Endothelial cell of umbilical vein (primary cell): Measurements from ENCODE around the gene LRRK1. TPM values are rescaled to one million over a fixed set of nuclear protein-coding genes. Genes with fewer than 3 reads are reported as not detected.

Source experiments
- BruUV-seq: library from RNA; stranded (reverse); fragments of 400-500 nt; replicated peaks from 2 replicates; lab custom pipeline; 2021; lab: Mats Ljungman, UMichigan
- CTCF ChIA-PET: fragments of 300-600, 350-600 bp; sonication (Branson Sonifier 250); formaldehyde crosslinking; loops from one replicate; lab custom pipeline; 2021; ENCODE audit warnings: antibody characterized with exemption, inconsistent platforms; lab: Charles Lee
- POLR2A ChIA-PET: fragments of 300-600, 350-600 bp; sonication (Branson Sonifier 250); formaldehyde crosslinking; loops from one replicate; lab custom pipeline; 2021; ENCODE audit warnings: antibody characterized with exemption, inconsistent platforms; lab: Charles Lee
- DNase-seq: peaks from one replicate; pipeline ENCODE4 v3.0.0-alpha.2; 2011; ENCODE audit warnings: low read depth, low spot score
- FAIRE-seq: peaks from 2 replicates; lab custom pipeline; 2011; peaks lifted over from hg19 to GRCh38; lab: Jason Lieb, UNC
- H2AFZ ChIP-seq: 2 replicates; pipeline ENCODE4 v1.6.0; 2012; ENCODE audit warnings: low read depth, low read length, control low read depth, inconsistent platforms
- H3K27ac ChIP-seq: 2 replicates; pipeline ENCODE4 v1.5.1; 2011; ENCODE audit warnings: low read depth, mild to moderate bottlenecking, control low read depth, low read length, moderate library complexity; ENCODE audit not compliant: insufficient read depth
- H3K27me3 ChIP-seq, 2 experiments: 2 replicates each; pipeline versions ENCODE4 v1.6.0 to v1.6.1; 2011; ENCODE audit warnings: low read length in 2 of 2, mixed read lengths in 1 of 2; ENCODE audit not compliant: control insufficient read depth in 2 of 2, insufficient read depth in 2 of 2
- H3K36me3 ChIP-seq, 2 experiments: 2 replicates in 1 of 2; 3 replicates in 1 of 2; pipeline ENCODE4 v1.5.1; 2011; ENCODE audit warnings: low read length in 2 of 2, mild to moderate bottlenecking in 1 of 2, moderate library complexity in 1 of 2; ENCODE audit not compliant: control insufficient read depth in 2 of 2, insufficient read depth in 2 of 2; ENCODE audit errors: extremely low read depth in 1 of 2
- H3K4me1 ChIP-seq: 3 replicates; pipeline ENCODE4 v1.5.1; 2011; ENCODE audit warnings: mild to moderate bottlenecking, low read length; ENCODE audit not compliant: control insufficient read depth, insufficient read depth; ENCODE audit errors: extremely low read depth
- H3K4me2 ChIP-seq: 2 replicates; pipeline ENCODE4 v1.6.1; 2011; ENCODE audit warnings: low read length, control low read depth, mixed read lengths; ENCODE audit not compliant: insufficient read depth
- H3K4me3 ChIP-seq, 3 experiments: fragments of 200-600 bp in 1 of 3; sonication (generic), shearing (Covaris generic) in 1 of 3; replicated peaks in 1 of 3; 2 replicates each; pipeline ENCODE4 v1.5.1; 2011 to 2016; ENCODE audit warnings: control low read depth in 3 of 3, low read length in 3 of 3, mild to moderate bottlenecking in 2 of 3, inconsistent platforms in 1 of 3, low read depth in 1 of 3, moderate library complexity in 1 of 3; ENCODE audit not compliant: insufficient read depth in 1 of 3
- H3K79me2 ChIP-seq: 2 replicates; pipeline ENCODE4 v1.6.0; 2012; ENCODE audit warnings: low read length, inconsistent platforms; ENCODE audit not compliant: control insufficient read depth, insufficient read depth
- H3K9ac ChIP-seq: replicated peaks from 2 replicates; pipeline ENCODE3; 2011; ENCODE audit warnings: low read length, control low read depth; ENCODE audit not compliant: insufficient read depth; ENCODE audit errors: extremely low read depth
- H3K9me1 ChIP-seq: replicated peaks from 3 replicates; pipeline ENCODE4 v1.6.0; 2011; ENCODE audit warnings: mild to moderate bottlenecking, low read length; ENCODE audit not compliant: control insufficient read depth, insufficient read depth; ENCODE audit errors: extremely low read depth
- H3K9me3 ChIP-seq: replicated peaks from 2 replicates; pipeline ENCODE4 v1.5.1; 2012; ENCODE audit warnings: low read length, inconsistent platforms; ENCODE audit not compliant: control insufficient read depth, insufficient read depth
- H4K20me1 ChIP-seq: replicated peaks from 2 replicates; pipeline ENCODE3; 2011; ENCODE audit warnings: mild to moderate bottlenecking, low read length; ENCODE audit not compliant: control insufficient read depth, insufficient read depth; ENCODE audit errors: extremely low read depth
- EZH2 ChIP-seq: IDR thresholded peaks from 2 replicates; pipeline ENCODE4 v1.6.1; 2012; ENCODE audit warnings: borderline replicate concordance, low read depth, mild to moderate bottlenecking, moderate library complexity, low read length, inconsistent platforms; ENCODE audit not compliant: severe bottlenecking
- FOS ChIP-seq: IDR thresholded peaks from 2 replicates; pipeline ENCODE4 v1.6.1; 2011; ENCODE audit warnings: mild to moderate bottlenecking, low read length, moderate library complexity, borderline replicate concordance; ENCODE audit not compliant: insufficient read depth
- GATA2 ChIP-seq: IDR thresholded peaks from 2 replicates; pipeline ENCODE4 v1.7.0; 2011; ENCODE audit warnings: low read depth, mild to moderate bottlenecking, moderate library complexity, mixed read lengths, low read length; ENCODE audit not compliant: insufficient read length, insufficient read depth
- JUN ChIP-seq: IDR thresholded peaks from 2 replicates; pipeline ENCODE4 v1.6.1; 2011; ENCODE audit warnings: borderline replicate concordance, low read depth; ENCODE audit not compliant: insufficient read length, insufficient read depth
- MYC ChIP-seq: IDR thresholded peaks from one replicate; pipeline ENCODE4 v1.6.1; 2011; ENCODE audit warnings: mild to moderate bottlenecking, low read depth, low read length
- POLR2A ChIP-seq: IDR thresholded peaks from 2 replicates; pipeline ENCODE4 v1.6.1; 2012; ENCODE audit warnings: low read depth, mild to moderate bottlenecking, control low read depth, low read length
- POLR2AphosphoS5 ChIP-seq: IDR thresholded peaks from 2 replicates; pipeline ENCODE4 v1.6.1; 2012; ENCODE audit warnings: low read depth, mild to moderate bottlenecking, control low read depth, low read length, moderate library complexity; ENCODE audit not compliant: insufficient read depth
- dilution Hi-C: fragments of 300-500 bp; cut with MboI; formaldehyde crosslinking; loops from one replicate; pipeline ENCODE4 v1.15.0; 2019; ENCODE audit warnings: low sequenced_read_pairs; ENCODE audit not compliant: extremely low pct_ligation_motif_present
- intact Hi-C: fragments of 100-400 bp; cut with micrococcal nuclease; formaldehyde crosslinking; loops from one replicate; pipeline ENCODE4 v1.10.0; 2022
- polyA plus RNA-seq, 4 experiments: library from polyadenylated mRNA; depleted of rRNA in 3 of 4; stranded (reverse) in 3 of 4; unstranded in 1 of 4; fragments of >200 nt; gene quantifications; 2 replicates each; pipeline versions ENCODE4 v1.2.1 to v1.2.3, GENCODE V29; 2011 to 2012; ENCODE audit warnings: missing spikeins in 1 of 4
- total RNA-seq: library from RNA; stranded (reverse); gene quantifications from 2 replicates; pipeline ENCODE4 v1.2.3, GENCODE V29; 2021
- TF ChIP-seq, protein P1 (sequence below): IDR thresholded peaks from 2 replicates; pipeline ENCODE4 v1.6.1; 2011; ENCODE audit not compliant: insufficient read depth, insufficient read length
- TF ChIP-seq, protein P2 (sequence below), 2 donors: IDR thresholded peaks; 1 replicate in 1 of 2; 2 replicates in 1 of 2; pipeline ENCODE4 v1.5.1; 2011; ENCODE audit warnings: low read length in 2 of 2, mild to moderate bottlenecking in 2 of 2, moderate library complexity in 2 of 2, control low read depth in 1 of 2, inconsistent platforms in 1 of 2, low read depth in 1 of 2; ENCODE audit not compliant: insufficient read depth in 1 of 2; ENCODE audit errors: extremely low read depth in 1 of 2

Gene LRRK1
- total and polyA plus RNA-seq, 2 donors (not counting 3 experiments of a cell fraction or from before 2014, with no cell fraction given) = 11.0 to 22.1 TPM

DNA sequence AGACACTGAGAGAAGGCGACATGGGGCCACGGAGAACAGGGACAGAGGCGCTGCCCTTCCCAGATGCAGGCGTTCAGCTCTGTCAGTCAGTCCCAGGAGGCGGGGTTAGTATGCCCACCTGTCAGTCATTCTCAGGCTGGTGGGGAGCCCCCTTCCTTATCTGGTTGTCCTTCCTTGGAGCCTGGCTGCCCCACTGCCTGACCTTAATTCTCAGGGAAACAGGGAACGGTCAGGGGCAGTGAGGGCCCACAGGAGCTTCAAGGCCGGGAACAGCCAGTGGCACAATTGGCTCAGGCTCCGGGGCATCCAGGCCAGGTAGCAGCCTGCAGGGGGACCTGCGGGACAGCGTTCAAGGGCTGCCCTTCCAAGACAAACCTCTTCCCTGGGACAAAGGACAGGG, 199.5 kb downstream of the LRRK1 start:
- H3K9me3 ChIP-seq = no peaks in the 10 kb centered on the region
- H3K4me3 ChIP-seq = no peak overlapping the region
- no peaks in the 10 kb centered on the region for H3K79me2 ChIP-seq
- FAIRE-seq (no peak), DNase-seq (no peak)
- BruUV-seq = no TSS peak
- no peaks in the 10 kb centered on the region for H3K27me3 ChIP-seq
- no peak overlapping the region for H3K9ac ChIP-seq
- TF ChIP-seq, protein P1, sequence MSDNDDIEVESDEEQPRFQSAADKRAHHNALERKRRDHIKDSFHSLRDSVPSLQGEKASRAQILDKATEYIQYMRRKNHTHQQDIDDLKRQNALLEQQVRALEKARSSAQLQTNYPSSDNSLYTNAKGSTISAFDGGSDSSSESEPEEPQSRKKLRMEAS = no peak
- TF ChIP-seq GATA2 = no peak
- no peak for TF ChIP-seq JUN
- no peak for TF ChIP-seq POLR2A
- TF ChIP-seq, protein P2, sequence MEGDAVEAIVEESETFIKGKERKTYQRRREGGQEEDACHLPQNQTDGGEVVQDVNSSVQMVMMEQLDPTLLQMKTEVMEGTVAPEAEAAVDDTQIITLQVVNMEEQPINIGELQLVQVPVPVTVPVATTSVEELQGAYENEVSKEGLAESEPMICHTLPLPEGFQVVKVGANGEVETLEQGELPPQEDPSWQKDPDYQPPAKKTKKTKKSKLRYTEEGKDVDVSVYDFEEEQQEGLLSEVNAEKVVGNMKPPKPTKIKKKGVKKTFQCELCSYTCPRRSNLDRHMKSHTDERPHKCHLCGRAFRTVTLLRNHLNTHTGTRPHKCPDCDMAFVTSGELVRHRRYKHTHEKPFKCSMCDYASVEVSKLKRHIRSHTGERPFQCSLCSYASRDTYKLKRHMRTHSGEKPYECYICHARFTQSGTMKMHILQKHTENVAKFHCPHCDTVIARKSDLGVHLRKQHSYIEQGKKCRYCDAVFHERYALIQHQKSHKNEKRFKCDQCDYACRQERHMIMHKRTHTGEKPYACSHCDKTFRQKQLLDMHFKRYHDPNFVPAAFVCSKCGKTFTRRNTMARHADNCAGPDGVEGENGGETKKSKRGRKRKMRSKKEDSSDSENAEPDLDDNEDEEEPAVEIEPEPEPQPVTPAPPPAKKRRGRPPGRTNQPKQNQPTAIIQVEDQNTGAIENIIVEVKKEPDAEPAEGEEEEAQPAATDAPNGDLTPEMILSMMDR (IDR thresholded peaks at IDR 0.05; ENCODE audit: extremely low read depth in 1 of 2, insufficient read depth in 1 of 2, low read depth in 1 of 2, low read length in 2 of 2) = no peak
- TF ChIP-seq EZH2 = no peak
- no peak for TF ChIP-seq POLR2AphosphoS5
- TF ChIP-seq MYC = no peak
- no peak for TF ChIP-seq FOS
- H3K4me1 ChIP-seq = no peaks in the 10 kb centered on the region
- H3K4me2 ChIP-seq = no peak overlapping the region
- POLR2A ChIA-PET = no interaction called here
- H3K9me1 ChIP-seq = no peaks in the 10 kb centered on the region
- dilution Hi-C loops (no loop called here), intact Hi-C loops (no loop called here)
- no peak overlapping the region for H3K27ac ChIP-seq
- no peaks in the 10 kb centered on the region for H3K36me3 ChIP-seq
- CTCF ChIA-PET = interaction anchor here (0.6 to 0.7 kb wide), 2 partner anchors 27 to 140 kb away, joined by 3 read pairs; no protein-coding TSS in a partner anchor
- no peak overlapping the region for H2AFZ ChIP-seq
- no peaks in the 10 kb centered on the region for H4K20me1 ChIP-seq
